NB4 (cell line): ENCODE measurements around the gene GLI3.

Experiments used
- DNase-seq: peaks from one replicate; pipeline ENCODE4 v3.0.0; 2010; ENCODE audit warnings: low read depth
- H3K4me3 ChIP-seq: one replicate; pipeline ENCODE4 v1.5.1; 2011; ENCODE audit warnings: mild to moderate bottlenecking, low read depth, low read length, moderate library complexity
- CTCF ChIP-seq: IDR thresholded peaks from one replicate; pipeline ENCODE4 v1.5.1; 2012; ENCODE audit warnings: low read depth, low read length
- MAX ChIP-seq: IDR thresholded peaks from 2 replicates; pipeline ENCODE4 v1.6.1; 2011; ENCODE audit warnings: low read depth, low read length
- MYC ChIP-seq: IDR thresholded peaks from 2 replicates; pipeline ENCODE4 v1.6.1; 2011; ENCODE audit warnings: low read depth, low read length
- POLR2A ChIP-seq: IDR thresholded peaks from 2 replicates; pipeline ENCODE4 v1.6.1; 2011; ENCODE audit warnings: mild to moderate bottlenecking; ENCODE audit not compliant: insufficient read length; ENCODE audit errors: extremely low read depth

Gene GLI3

GRCh38 chr7:42139751-42140150 is 97.3 kb downstream of the GLI3 start:
- no peak for DNase-seq
- H3K4me3 ChIP-seq = no peak overlapping the region
- TF ChIP-seq MAX (no peak), CTCF (no peak), POLR2A (no peak), MYC (no peak)

- peak; percentile 20 for DNase-seq
- H3K4me3 ChIP-seq = no peak overlapping the region
- TF ChIP-seq POLR2A (no peak), CTCF (no peak), MAX (no peak), MYC (no peak)
Observed at GRCh38 chr7:42138691-42139090, 98.3 kb downstream of the GLI3 start.

GRCh38 chr7:42137941-42138340 is 99.1 kb downstream of the GLI3 start:
- no peak for TF ChIP-seq MAX
- no peak for TF ChIP-seq POLR2A
- no peak for TF ChIP-seq CTCF
- TF ChIP-seq MYC = no peak
- H3K4me3 ChIP-seq = no peak overlapping the region
- DNase-seq = no peak

GRCh38 chr7:42137431-42137830 is 99.6 kb downstream of the GLI3 start:
- TF ChIP-seq MYC (no peak), POLR2A (no peak), MAX (no peak), CTCF (no peak)
- H3K4me3 ChIP-seq = no peak overlapping the region
- DNase-seq = no peak

- TF ChIP-seq POLR2A = no peak
- no peak for TF ChIP-seq CTCF
- TF ChIP-seq MAX = no peak
- TF ChIP-seq MYC = no peak
- H3K4me3 ChIP-seq = no peak overlapping the region
- no peak for DNase-seq
Observed at GRCh38 chr7:42135728-42136127, 101.3 kb downstream of the GLI3 start.

- no peak for TF ChIP-seq POLR2A
- no peak for TF ChIP-seq MAX
- TF ChIP-seq CTCF = no peak
- TF ChIP-seq MYC = no peak
- DNase-seq = no peak
- no peak overlapping the region for H3K4me3 ChIP-seq
Observed at GRCh38 chr7:42134276-42134876, 102.6 kb downstream of the GLI3 start.
